Skeletal muscle tissue (tissue), 4 donors: ENCODE measurements around the gene IP6K3. TPM values are rescaled to one million over a fixed set of nuclear protein-coding genes. Genes with fewer than 3 reads are reported as not detected.

Source experiments
- H3K27ac ChIP-seq: one replicate; pipeline ENCODE4 v1.7.0; 2013; ENCODE audit warnings: mild to moderate bottlenecking, low read depth, low read length, inconsistent platforms
- H3K27me3 ChIP-seq, 3 donors: one replicate each; pipeline ENCODE4 v1.7.0; 2013; ENCODE audit warnings: low read length in 3 of 3; ENCODE audit not compliant: control insufficient read depth in 3 of 3, insufficient read depth in 3 of 3
- H3K36me3 ChIP-seq, 3 donors: one replicate each; pipeline ENCODE4 v1.7.0; 2013; ENCODE audit warnings: low read length in 3 of 3; ENCODE audit not compliant: control insufficient read depth in 3 of 3, insufficient read depth in 3 of 3
- H3K4me1 ChIP-seq, 3 donors: one replicate each; pipeline ENCODE4 v1.7.0; 2013; ENCODE audit warnings: low read length in 3 of 3, mild to moderate bottlenecking in 3 of 3; ENCODE audit not compliant: control insufficient read depth in 3 of 3, insufficient read depth in 3 of 3
- H3K4me3 ChIP-seq, 3 donors: one replicate each; pipeline ENCODE4 v1.7.0; 2013; ENCODE audit warnings: low read length in 3 of 3
- H3K9ac ChIP-seq, 3 donors: one replicate each; pipeline ENCODE4 v1.7.0; 2013; ENCODE audit warnings: low read length in 3 of 3, mild to moderate bottlenecking in 3 of 3, moderate library complexity in 2 of 3, low read depth in 1 of 3
- H3K9me3 ChIP-seq, 3 donors: one replicate each; pipeline ENCODE4 v1.7.0; 2013; ENCODE audit warnings: low read length in 3 of 3; ENCODE audit not compliant: control insufficient read depth in 3 of 3
- total RNA-seq: library from RNA; depleted of rRNA; stranded (reverse); fragments of >200 nt; gene quantifications from one replicate; pipeline ENCODE4 v1.2.3, GENCODE V29; 2014
- donor health status: Osteomylitis.

Gene IP6K3
- total RNA-seq, 1 donor from 2014 or later: 13.6 TPM

DNA sequence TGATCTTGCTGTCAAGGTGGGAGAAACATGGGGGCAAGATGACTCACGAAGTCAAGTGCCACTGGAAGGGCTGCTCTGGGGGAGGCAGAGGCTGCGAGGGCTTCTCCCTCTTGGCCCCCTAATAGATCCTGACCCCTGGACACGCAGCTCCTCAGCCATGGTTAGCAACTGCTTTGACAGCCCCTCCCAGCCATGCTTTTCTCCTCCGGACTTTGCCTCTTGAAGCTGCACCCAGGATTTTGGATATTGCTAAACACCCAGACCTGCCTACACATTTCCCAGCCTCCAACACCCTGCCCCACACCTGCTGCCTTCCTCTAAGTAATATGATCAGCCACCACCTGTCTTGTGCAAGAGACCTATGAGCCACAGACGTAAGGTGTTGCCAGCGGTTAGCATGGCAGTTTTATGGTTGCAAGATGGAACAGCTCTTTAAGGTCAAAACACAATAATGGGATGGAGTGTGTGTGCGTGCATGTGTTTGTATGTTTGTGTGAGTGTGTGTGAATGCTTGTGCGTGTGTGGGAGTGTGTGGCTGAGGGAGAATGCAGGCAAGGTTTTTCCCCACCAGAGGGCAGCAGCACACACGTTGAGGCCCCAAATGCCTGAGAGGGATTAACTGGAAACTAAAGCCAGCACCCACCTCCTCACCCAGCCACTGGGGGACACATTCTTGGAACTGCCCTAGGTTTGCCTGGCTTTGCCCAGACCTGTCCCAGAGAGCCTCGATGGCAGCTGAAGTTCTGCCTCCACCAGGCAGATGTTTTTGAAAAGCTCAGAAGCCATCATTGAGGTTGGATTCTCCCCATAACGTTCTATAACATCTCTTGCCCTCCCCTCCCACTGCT is 2.5 kb downstream of the IP6K3 start:
- Histone ChIP-seq H3K9me3 (no peaks in the 10 kb centered on the region), H3K27me3 (peaks cover 0 to 5% (median 0%) of the 10 kb centered on the region in 3 donors), H3K4me1 (peaks cover 70 to 84% (median 73%) of the 10 kb centered on the region in 3 donors), H3K4me3 (peak overlapping the region; percentile 57 to 99 (median 98)), H3K9ac (peak overlapping the region; percentile 63 to 100 (median 100)), H3K27ac (peak overlapping the region; percentile 100), H3K36me3 (peaks cover 5 to 23% (median 18%) of the 10 kb centered on the region in 3 donors)

DNA sequence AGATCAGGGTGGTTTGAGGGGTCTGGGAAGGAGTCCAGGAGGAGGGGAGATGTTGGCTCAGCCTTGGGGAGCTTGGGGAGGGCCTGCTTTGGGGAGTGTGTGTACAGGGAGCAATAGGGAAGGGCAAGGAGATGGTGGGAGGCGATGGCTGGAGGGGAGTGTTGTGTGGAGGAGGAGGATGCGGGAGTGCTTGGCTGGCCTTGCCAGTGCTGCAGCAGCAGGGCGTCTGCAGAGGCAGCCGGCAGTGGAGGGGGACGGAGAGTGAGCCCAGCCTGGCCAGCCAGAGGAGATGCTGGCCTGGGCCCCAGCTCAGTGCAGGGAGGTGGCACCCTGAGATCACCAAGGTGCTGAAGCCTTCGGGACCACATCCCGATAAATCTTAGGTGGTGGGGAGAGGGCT is 3.9 kb downstream of the IP6K3 start:
- Histone ChIP-seq H3K27me3 (peaks cover 0 to 5% (median 0%) of the 10 kb centered on the region in 3 donors), H3K9me3 (no peaks in the 10 kb centered on the region), H3K4me3 (peak overlapping the region; percentile 45 to 99 (median 98)), H3K36me3 (peaks cover 11 to 31% (median 28%) of the 10 kb centered on the region in 3 donors), H3K4me1 (peaks cover 71 to 88% (median 74%) of the 10 kb centered on the region in 3 donors), H3K27ac (peak overlapping the region; percentile 100), H3K9ac (peak overlapping the region; percentile 43 to 100 (median 68))

DNA sequence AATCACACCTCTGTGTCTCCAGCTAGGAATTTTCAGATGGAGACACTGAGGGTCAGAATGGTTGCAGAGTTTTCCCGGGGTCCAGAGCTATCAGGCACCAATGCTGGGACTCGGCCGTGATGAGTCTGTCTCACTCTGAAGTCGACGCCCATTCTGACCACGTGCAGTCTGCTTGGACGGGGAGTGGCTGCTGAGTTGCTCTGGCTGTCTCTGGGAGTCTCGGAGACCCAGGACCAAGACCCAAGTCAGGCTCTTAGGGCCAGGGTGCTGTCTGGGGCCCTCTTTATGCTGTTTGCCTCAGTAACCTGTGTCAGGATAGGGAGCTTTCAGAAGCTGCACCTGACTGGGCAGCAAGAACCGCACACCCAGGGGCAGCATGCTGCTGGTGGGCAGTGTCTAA is 4.6 kb downstream of the IP6K3 start:
- Histone ChIP-seq H3K27me3 (peaks cover 0 to 5% (median 0%) of the 10 kb centered on the region in 3 donors), H3K27ac (peak overlapping the region; percentile 100), H3K9me3 (no peaks in the 10 kb centered on the region), H3K4me3 (peak overlapping the region in 2 of 3 donors; percentile 27 to 41), H3K9ac (peak overlapping the region; percentile 59 to 100 (median 68)), H3K4me1 (peaks cover 71 to 88% (median 73%) of the 10 kb centered on the region in 3 donors), H3K36me3 (peaks cover 11 to 31% (median 28%) of the 10 kb centered on the region in 3 donors)

DNA sequence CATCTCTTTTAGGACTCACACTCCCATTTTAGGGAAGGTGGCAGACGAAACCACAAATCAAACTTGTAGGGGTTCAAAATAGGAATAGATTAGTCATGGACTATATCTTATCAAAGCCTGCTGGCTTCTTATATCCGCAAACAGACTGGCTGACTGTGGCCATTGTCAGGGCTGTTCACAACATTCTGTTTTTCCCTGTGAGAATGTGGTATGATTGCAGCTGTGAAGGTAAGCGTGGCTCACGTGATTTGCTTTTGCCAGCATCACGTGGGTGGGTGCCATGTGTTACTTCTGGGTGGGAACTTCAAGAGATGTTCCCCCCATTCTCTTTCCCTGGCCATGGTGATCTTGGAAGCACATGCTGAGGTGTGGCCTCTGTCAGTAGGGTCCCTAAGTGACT is 5.9 kb downstream of the IP6K3 start:
- Histone ChIP-seq H3K4me1 (peaks cover 80 to 92% (median 83%) of the 10 kb centered on the region in 3 donors), H3K36me3 (peaks cover 11 to 30% (median 25%) of the 10 kb centered on the region in 3 donors), H3K27ac (peak overlapping the region; percentile 88), H3K9ac (peak overlapping the region; percentile 55 to 84 (median 62)), H3K27me3 (peaks cover 0 to 5% (median 0%) of the 10 kb centered on the region in 3 donors), H3K4me3 (peak overlapping the region in 2 of 3 donors; percentile 1 to 41), H3K9me3 (no peaks in the 10 kb centered on the region)

DNA sequence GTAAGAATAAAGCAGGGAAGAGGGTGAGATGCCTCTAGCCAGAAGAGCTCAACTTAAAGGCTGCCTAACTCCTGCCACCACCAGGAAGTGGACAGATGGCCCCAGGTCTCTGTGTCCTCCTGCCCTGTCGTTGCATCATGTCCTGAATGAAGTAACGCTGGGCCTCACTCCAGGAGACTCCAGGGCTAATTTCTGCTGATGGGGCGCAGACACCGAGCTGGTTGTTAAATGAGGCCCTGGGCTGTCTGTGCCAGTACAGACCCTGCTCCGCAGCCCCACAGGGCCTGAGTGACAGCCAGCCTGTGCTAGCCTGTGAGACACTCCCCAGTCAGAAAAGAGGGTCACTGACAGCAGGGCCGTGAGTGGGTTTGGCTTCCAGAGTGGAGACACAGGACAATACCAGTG is 6.5 kb downstream of the IP6K3 start:
- Histone ChIP-seq H3K9ac (peak overlapping the region; percentile 62 to 84 (median 69)), H3K27ac (peak overlapping the region; percentile 88), H3K4me1 (peaks cover 86 to 93% (median 89%) of the 10 kb centered on the region in 3 donors), H3K9me3 (no peaks in the 10 kb centered on the region), H3K27me3 (peaks cover 0 to 5% (median 0%) of the 10 kb centered on the region in 3 donors), H3K4me3 (peak overlapping the region in 2 of 3 donors; percentile 25 to 64), H3K36me3 (peaks cover 16 to 30% (median 27%) of the 10 kb centered on the region in 3 donors)

DNA sequence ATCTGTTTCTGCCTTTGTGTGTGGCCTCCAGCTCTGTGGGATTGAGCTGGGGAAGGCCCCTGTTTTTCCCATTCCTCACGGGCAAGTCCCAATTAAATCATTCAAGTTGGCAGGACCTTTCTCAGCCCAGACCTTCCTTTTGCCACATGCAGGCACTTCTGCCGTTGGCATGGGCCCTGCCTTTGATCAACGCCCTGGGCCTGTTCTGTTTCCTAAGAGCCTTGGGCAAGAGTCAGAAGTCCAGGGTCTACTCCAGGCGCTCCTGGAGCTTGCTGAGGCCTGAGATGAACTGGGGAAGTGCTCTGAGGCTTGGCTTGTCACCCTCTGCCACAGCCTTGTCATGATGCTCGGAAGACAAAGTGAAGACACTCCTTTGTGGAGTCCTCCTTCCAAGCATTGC is 7.1 kb downstream of the IP6K3 start:
- H3K4me3 ChIP-seq: peak overlapping the region in 2 of 3 donors; percentile 25 to 49
- peak overlapping the region; percentile 57 to 84 (median 69) for H3K9ac ChIP-seq
- H3K27ac ChIP-seq: peak overlapping the region; percentile 88
- H3K27me3 ChIP-seq: peaks cover 0 to 5% (median 0%) of the 10 kb centered on the region in 3 donors
- no peaks in the 10 kb centered on the region for H3K9me3 ChIP-seq
- peaks cover 21 to 34% (median 33%) of the 10 kb centered on the region in 3 donors for H3K36me3 ChIP-seq
- H3K4me1 ChIP-seq: peaks cover 89 to 95% (median 93%) of the 10 kb centered on the region in 3 donors

DNA sequence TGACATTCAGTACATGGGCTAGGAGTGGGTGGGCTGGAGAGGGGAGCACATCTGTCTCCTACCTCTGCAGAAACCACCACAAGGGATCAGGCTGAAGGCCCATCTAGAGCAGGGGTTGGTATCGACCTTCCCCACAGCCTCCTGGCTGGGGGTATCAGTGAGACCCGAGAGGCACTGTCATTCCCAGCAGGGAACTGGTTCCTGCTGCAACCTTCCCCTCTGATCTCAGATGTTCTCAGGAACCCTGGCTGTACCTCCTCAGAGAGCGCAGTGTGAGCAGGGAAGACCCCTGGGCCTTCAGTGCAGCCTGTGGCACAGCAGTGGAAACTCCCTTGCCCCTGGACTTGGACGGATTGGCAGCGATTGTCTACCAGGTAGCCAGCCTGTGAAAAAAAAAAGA is 7.8 kb downstream of the IP6K3 start:
- Histone ChIP-seq H3K4me3 (peak overlapping the region in 1 of 3 donors; percentile 52), H3K27me3 (peaks cover 0 to 1% (median 0%) of the 10 kb centered on the region in 3 donors), H3K9ac (peak overlapping the region; percentile 57 to 84 (median 69)), H3K4me1 (peaks cover 90 to 95% (median 94%) of the 10 kb centered on the region in 3 donors), H3K36me3 (peaks cover 27 to 39% (median 38%) of the 10 kb centered on the region in 3 donors), H3K27ac (peak overlapping the region; percentile 88), H3K9me3 (no peaks in the 10 kb centered on the region)

DNA sequence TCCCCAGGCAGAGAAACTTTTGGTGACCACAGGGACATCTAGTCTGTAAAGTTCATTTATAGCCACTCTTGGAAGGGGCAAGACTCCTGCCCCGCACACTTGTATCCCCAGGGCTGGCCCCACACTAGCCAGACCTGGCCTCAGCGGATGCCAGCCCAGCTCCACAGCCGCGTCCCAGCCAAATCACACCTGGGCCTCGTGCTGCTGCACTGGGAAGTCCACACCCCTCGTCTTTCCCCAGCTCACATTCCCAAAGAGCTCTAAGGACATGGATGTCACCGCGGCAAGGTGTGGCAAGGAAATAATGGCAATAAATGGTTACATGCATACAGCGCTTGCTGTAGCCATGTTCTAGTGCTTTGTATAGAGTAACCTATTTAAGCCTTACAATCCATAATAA is 8.6 kb downstream of the IP6K3 start:
- peak overlapping the region; percentile 88 for H3K27ac ChIP-seq
- H3K4me3 ChIP-seq: peak overlapping the region in 2 of 3 donors; percentile 4 to 52
- H3K27me3 ChIP-seq: no peaks in the 10 kb centered on the region
- H3K9me3 ChIP-seq: no peaks in the 10 kb centered on the region
- H3K4me1 ChIP-seq: peaks cover 92 to 95% (median 94%) of the 10 kb centered on the region in 3 donors
- H3K9ac ChIP-seq: peak overlapping the region; percentile 68 to 84 (median 69)
- peaks cover 32 to 43% (median 43%) of the 10 kb centered on the region in 3 donors for H3K36me3 ChIP-seq

DNA sequence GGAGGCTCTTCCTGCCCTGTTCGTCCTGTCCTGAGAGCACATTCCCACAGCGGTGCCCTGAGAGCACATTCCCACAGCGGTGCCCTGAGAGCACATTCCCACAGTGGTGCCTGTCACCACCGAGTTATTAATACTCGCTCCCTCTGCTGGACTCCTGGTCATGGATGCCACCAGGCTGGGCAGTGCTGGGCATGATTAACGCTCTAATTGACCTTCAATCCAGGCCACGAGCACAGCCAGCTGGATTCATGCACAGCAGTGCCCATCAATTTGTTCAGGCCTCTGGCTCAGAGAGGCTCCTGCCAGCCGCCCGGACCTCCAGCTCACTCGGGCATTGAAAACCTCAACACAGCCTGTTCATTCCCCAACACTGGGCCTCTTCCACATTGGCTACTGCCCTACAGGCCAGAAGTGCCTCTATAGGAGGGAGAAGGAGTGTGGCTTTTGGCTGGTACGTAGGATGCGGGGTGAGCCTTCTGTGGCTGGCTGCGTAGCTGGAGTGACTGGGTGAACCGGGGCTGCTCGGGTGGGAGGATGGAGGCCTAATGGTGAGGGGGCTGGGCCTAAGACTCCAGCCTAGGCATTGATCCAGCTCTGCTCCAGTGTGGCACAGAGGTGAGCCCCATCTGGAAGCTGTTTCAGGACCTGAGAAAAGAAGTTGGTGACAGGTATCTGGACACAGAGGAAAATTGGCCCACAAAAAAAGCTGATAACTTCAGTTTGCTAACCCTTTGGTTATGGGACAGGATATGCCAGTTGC is 9.3 kb downstream of the IP6K3 start:
- Histone ChIP-seq H3K9ac (peak overlapping the region; percentile 68 to 84 (median 69)), H3K27me3 (no peaks in the 10 kb centered on the region), H3K36me3 (peaks cover 38 to 43% (median 43%) of the 10 kb centered on the region in 3 donors), H3K4me1 (peaks cover 92 to 95% (median 94%) of the 10 kb centered on the region in 3 donors), H3K9me3 (no peaks in the 10 kb centered on the region), H3K4me3 (peak overlapping the region in 2 of 3 donors; percentile 10 to 29), H3K27ac (peak overlapping the region; percentile 88)
